GM18868 (cell line): Measurements from ENCODE around the gene IPO7.

ENCODE experiments used
- ATAC-seq: cut with Tn5 transposase; IDR thresholded peaks from one replicate; pipeline ENCODE4 v1.9.1; 2021; ENCODE audit warnings: mild to moderate bottlenecking, moderate library complexity; ENCODE audit not compliant: unreplicated experiment

IPO7 gene

DNA sequence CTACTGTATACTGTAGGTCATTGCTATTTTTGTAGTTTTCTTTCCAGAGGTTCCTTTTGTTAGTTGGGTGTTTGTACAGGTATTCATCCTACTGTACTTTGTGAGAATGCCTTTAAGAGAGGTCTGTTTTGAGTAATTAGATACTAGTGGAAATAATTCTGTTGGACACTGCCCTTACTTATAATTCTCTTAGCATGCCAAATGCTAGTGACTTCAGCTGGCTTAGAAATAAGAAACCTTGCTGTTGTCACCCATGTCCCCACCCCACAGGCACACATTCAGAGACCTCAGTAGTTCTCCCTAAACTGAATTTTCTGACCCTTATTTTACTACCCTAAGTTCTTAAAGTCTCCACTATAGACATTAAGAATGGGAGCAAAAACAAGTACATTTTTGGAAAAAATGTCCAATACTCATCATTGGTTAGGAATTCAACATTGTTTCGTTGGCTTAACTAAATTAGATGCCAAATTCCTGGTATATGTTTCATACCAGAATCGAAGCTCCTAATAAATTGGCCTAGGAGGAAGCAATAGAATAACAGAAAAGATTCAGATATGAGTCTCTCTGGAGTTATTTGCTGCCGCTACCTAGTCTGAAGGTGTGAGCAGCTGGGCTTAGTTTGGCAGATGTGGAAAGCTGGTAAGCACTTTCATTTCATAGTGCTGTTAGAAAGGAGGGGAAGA is 104.8 kb downstream of the IPO7 start:
- ATAC-seq, result no peak

- ATAC-seq, result no peak
Measured at GRCh38 chr11:9490376-9490775, 105.9 kb downstream of the IPO7 start.

DNA sequence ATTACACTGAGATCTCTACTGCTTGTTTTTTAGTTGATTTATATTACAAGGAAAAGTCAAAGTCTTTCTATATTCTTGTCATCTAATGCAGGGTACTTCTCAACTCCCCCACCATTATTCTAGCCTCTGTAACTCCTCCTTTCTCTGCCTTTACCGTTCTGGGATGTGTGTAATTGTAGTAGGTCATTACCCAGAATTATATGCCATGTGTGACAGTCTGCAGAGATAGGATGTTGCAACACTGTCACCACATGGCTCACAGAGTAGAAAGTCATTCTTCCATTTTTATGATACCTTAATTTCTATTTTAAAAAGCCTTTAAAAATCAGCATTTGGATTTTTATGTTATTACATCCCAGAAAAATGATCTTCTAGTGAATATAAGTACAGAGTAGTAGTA is 109.0 kb downstream of the IPO7 start:
- no peak for ATAC-seq

DNA sequence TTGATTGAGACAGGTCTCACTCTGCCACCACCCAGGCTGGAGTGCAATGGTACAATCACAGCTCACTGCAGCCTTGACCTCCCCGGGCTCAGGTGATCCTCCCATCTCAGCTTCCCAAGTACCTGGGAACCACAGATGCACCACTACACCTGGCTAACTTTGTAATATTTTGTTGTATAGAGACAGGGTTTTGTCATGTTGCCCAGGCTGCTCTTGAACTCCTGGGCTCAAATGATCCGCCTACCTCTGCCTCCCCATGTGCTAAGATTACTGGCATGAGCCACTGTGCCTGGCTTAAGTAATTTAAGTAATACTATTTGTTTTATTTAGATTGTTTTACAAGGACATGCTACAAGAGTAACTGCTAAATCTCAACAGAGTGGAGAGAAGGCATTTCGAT is 109.9 kb downstream of the IPO7 start:
- ATAC-seq, result no peak

- no peak for ATAC-seq
Measured at GRCh38 chr11:9495803-9496514, 111.5 kb downstream of the IPO7 start.
